Spleen (tissue), 7 donors: ENCODE results near the gene SEMA5A.

Experiments used
- POLR2A ChIP-seq, 3 donors: fragments of 450-650 bp; IDR thresholded peaks; one replicate each; pipeline ENCODE4 v1.5.1; 2017; ENCODE audit warnings: antibody characterized with exemption in 3 of 3, mild to moderate bottlenecking in 1 of 3
- TF ChIP-seq, protein P1 (sequence below), 11 experiments: fragments of 200-600 bp in 7 of 11; fragments of 450-650 bp in 4 of 11; sonication (generic) in 4 of 11; IDR thresholded peaks in 8 of 11; conservative IDR thresholded peaks in 3 of 11; 1 replicate in 7 of 11; 2 replicates in 4 of 11; pipeline versions ENCODE4 v1.4.0 to v1.8.0; 2016 to 2021; ENCODE audit warnings: antibody characterized with exemption in 11 of 11, inconsistent platforms in 4 of 11, mild to moderate bottlenecking in 1 of 11
- donor health status: DM: no; HTN: no; CAD: no; lungs with moderate emphysema.
- donor health status: DM: no; HTN: no; CAD: no.
- donor health status: DM: no; HTN: no; CAD: no.

DNA sequence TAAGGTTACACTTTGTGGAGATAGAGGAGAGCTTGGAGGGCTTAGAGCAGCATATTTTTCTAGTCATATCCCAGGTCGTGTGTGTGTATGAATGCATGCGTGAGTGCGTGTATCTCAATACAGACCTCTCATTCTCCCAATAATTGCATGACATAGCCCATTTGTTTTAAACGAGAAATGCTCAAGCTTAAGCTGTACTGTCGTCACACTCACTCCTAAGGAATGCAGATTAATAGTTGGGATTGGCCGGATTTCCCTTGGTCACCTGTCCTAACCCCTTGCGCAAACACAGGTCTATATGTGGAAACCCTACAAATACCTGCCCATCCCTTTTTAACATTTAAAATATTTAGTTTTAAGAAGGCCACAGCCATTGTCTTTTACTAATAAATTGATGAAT is 165.8 kb downstream of the SEMA5A start:
- TF ChIP-seq POLR2A (IDR thresholded peaks at IDR 0.05), result no peak
- TF ChIP-seq, protein P1, sequence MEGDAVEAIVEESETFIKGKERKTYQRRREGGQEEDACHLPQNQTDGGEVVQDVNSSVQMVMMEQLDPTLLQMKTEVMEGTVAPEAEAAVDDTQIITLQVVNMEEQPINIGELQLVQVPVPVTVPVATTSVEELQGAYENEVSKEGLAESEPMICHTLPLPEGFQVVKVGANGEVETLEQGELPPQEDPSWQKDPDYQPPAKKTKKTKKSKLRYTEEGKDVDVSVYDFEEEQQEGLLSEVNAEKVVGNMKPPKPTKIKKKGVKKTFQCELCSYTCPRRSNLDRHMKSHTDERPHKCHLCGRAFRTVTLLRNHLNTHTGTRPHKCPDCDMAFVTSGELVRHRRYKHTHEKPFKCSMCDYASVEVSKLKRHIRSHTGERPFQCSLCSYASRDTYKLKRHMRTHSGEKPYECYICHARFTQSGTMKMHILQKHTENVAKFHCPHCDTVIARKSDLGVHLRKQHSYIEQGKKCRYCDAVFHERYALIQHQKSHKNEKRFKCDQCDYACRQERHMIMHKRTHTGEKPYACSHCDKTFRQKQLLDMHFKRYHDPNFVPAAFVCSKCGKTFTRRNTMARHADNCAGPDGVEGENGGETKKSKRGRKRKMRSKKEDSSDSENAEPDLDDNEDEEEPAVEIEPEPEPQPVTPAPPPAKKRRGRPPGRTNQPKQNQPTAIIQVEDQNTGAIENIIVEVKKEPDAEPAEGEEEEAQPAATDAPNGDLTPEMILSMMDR (IDR thresholded peaks at IDR 0.05 in 8 of 11, conservative IDR thresholded peaks at IDR 0.05 in 3 of 11), result no peak
